PC-9 (cell line): ENCODE data around the gene KLF15. TPM values are rescaled to one million over a fixed set of nuclear protein-coding genes. Genes with fewer than 3 reads are reported as not detected.

ENCODE experiments used
- BruUV-seq: library from RNA; stranded (reverse); fragments of 400-500 nt; replicated peaks from 2 replicates; lab custom pipeline; 2021; lab: Mats Ljungman, UMichigan
- CTCF ChIA-PET: fragments of 300-600 bp; sonication (Branson Sonifier 250); formaldehyde crosslinking; loops from one replicate; lab custom pipeline; 2022; ENCODE audit warnings: antibody characterized with exemption; lab: Charles Lee
- POLR2A ChIA-PET: fragments of 300-600 bp; sonication (Branson Sonifier 250); formaldehyde crosslinking; loops from one replicate; lab custom pipeline; 2022; ENCODE audit warnings: antibody characterized with exemption; ENCODE audit not compliant: unreplicated experiment; lab: Charles Lee
- DNase-seq, 2 experiments: peaks; one replicate each; pipeline versions ENCODE4 v3.0.0 to v3.0.0-alpha.2; 2015 to 2022; ENCODE audit warnings: mixed read lengths in 1 of 2
- H2AFZ ChIP-seq: fragments of 200-600 bp; sonication (generic); 2 replicates; pipeline ENCODE4 v1.8.1; 2017; ENCODE audit warnings: antibody characterized with exemption
- H3F3A ChIP-seq: fragments of 200-600 bp; sonication (generic); 2 replicates; pipeline ENCODE4 v1.8.1; 2017; ENCODE audit warnings: antibody characterized with exemption, mild to moderate bottlenecking, low read depth; ENCODE audit not compliant: insufficient read depth
- H3K27ac ChIP-seq: fragments of 200-600 bp; sonication (generic); 2 replicates; pipeline ENCODE4 v1.6.1; 2016; ENCODE audit warnings: mixed run types
- H3K27me3 ChIP-seq: fragments of 200-600 bp; sonication (generic); 2 replicates; pipeline ENCODE4 v1.6.1; 2016; ENCODE audit warnings: low read depth, mixed run types; ENCODE audit not compliant: insufficient read depth
- H3K36me3 ChIP-seq: fragments of 200-600 bp; sonication (generic); 2 replicates; pipeline ENCODE4 v1.6.1; 2016; ENCODE audit warnings: low read depth, mixed run types
- H3K4me1 ChIP-seq: fragments of 200-600 bp; sonication (generic); replicated peaks from 2 replicates; pipeline ENCODE4 v1.6.1; 2016; ENCODE audit warnings: mixed run types; ENCODE audit not compliant: insufficient read depth
- H3K4me2 ChIP-seq: fragments of 200-600 bp; sonication (generic); 2 replicates; pipeline ENCODE4 v1.6.1; 2017; ENCODE audit warnings: mixed run types
- H3K4me3 ChIP-seq: fragments of 200-600 bp; sonication (generic); 2 replicates; pipeline ENCODE4 v1.6.1; 2016; ENCODE audit warnings: mixed run types
- H3K79me2 ChIP-seq: fragments of 200-600 bp; sonication (generic); 2 replicates; pipeline ENCODE4 v1.6.1; 2017; ENCODE audit warnings: low read depth, mixed run types
- H3K9me2 ChIP-seq: fragments of 200-600 bp; sonication (generic); 2 replicates; pipeline ENCODE4 v1.8.1; 2017; ENCODE audit warnings: mild to moderate bottlenecking; ENCODE audit not compliant: insufficient read depth
- H3K9me3 ChIP-seq: fragments of 200-600 bp; sonication (generic); 2 replicates; pipeline ENCODE4 v1.8.1; 2016; ENCODE audit warnings: low read depth; ENCODE audit not compliant: insufficient read depth
- H4K20me1 ChIP-seq: fragments of 200-600 bp; sonication (generic); 2 replicates; pipeline ENCODE4 v1.8.1; 2017; ENCODE audit not compliant: insufficient read depth
- EZH2 ChIP-seq: fragments of 200-600 bp; sonication (generic); IDR thresholded peaks from 2 replicates; pipeline ENCODE4 v1.8.0; 2017; ENCODE audit warnings: antibody characterized with exemption, low read depth
- intact Hi-C: fragments of 100-400 bp; cut with micrococcal nuclease; formaldehyde crosslinking; loops from one replicate; pipeline ENCODE4 v1.10.0; 2022; ENCODE audit not compliant: unreplicated experiment
- total RNA-seq: library from RNA; stranded (reverse); gene quantifications from 2 replicates; pipeline ENCODE4 v1.2.3, GENCODE V29; 2021
- TF ChIP-seq, protein P1 (sequence below): fragments of 200-600 bp; sonication (generic); conservative IDR thresholded peaks from 2 replicates; pipeline ENCODE4 v1.6.1; 2017; ENCODE audit warnings: mixed run types, antibody characterized with exemption, mild to moderate bottlenecking, moderate library complexity

The KLF15 gene
- total RNA-seq, 1 experiment from 2014 or later = 0.70 TPM

DNA sequence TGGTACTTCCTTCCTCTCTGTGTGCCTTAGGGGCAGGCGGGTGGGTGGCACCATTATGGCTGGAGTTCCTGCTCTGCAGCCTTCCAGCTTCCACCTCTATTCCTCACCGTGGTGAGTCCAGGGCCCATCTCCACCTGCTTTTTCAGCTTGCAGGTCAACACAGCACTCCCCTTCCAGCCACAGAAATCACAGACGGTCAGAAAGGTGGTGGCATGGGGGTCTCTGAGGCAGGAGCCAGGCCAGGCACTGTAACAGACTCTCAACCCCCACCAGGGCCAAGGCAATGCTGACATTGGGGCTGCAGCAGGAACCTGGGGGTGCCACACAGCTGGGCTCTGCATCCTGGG is 16.6 kb downstream of the KLF15 start:
- H3K4me2 ChIP-seq = no peak overlapping the region
- no peaks in the 10 kb centered on the region for H3K9me2 ChIP-seq
- no peaks in the 10 kb centered on the region for H3K4me1 ChIP-seq
- H3K79me2 ChIP-seq = no peaks in the 10 kb centered on the region
- DNase-seq = no peak
- no peaks in the 10 kb centered on the region for H4K20me1 ChIP-seq
- no peak overlapping the region for H2AFZ ChIP-seq
- intact Hi-C loops = no loop called here
- no peak overlapping the region for H3K4me3 ChIP-seq
- no peaks in the 10 kb centered on the region for H3K9me3 ChIP-seq
- TF ChIP-seq, protein P1, sequence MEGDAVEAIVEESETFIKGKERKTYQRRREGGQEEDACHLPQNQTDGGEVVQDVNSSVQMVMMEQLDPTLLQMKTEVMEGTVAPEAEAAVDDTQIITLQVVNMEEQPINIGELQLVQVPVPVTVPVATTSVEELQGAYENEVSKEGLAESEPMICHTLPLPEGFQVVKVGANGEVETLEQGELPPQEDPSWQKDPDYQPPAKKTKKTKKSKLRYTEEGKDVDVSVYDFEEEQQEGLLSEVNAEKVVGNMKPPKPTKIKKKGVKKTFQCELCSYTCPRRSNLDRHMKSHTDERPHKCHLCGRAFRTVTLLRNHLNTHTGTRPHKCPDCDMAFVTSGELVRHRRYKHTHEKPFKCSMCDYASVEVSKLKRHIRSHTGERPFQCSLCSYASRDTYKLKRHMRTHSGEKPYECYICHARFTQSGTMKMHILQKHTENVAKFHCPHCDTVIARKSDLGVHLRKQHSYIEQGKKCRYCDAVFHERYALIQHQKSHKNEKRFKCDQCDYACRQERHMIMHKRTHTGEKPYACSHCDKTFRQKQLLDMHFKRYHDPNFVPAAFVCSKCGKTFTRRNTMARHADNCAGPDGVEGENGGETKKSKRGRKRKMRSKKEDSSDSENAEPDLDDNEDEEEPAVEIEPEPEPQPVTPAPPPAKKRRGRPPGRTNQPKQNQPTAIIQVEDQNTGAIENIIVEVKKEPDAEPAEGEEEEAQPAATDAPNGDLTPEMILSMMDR = no peak
- TF ChIP-seq EZH2 = no peak
- no peaks in the 10 kb centered on the region for H3K36me3 ChIP-seq
- ChIA-PET CTCF (no interaction called here), POLR2A (no interaction called here)
- no TSS peak for BruUV-seq
- H3F3A ChIP-seq = no peaks in the 10 kb centered on the region
- no peak overlapping the region for H3K27ac ChIP-seq
- H3K27me3 ChIP-seq = peaks cover 33% of the 10 kb centered on the region

DNA sequence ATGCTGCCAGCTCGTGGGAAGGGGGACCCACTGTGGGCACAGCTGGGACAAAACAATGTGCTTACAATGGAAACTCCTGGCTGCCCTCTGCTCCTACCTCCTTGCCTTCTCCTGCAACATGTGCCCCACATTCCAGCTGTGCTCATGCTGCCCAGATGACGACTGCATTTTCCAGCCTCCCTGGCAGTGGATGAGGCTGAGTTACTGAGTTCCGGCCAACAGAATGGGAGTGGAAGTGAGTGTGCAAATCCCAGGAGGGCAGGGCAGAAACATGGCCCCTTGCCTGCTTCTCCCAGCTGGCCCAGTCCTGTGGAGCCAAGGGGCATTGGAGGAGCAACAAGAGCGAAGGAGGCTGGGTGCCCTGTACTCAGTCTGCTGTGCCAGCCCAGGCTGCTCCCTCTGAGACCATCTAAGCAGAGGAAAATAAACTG is 17.1 kb downstream of the KLF15 start:
- Histone ChIP-seq H3K4me1 (no peaks in the 10 kb centered on the region), H4K20me1 (no peaks in the 10 kb centered on the region), H3K9me2 (no peaks in the 10 kb centered on the region), H3K4me3 (no peak overlapping the region), H3F3A (no peaks in the 10 kb centered on the region), H3K27me3 (peaks cover 33% of the 10 kb centered on the region), H3K4me2 (no peak overlapping the region), H3K27ac (no peak overlapping the region), H3K36me3 (no peaks in the 10 kb centered on the region), H3K9me3 (no peaks in the 10 kb centered on the region), H2AFZ (no peak overlapping the region), H3K79me2 (no peaks in the 10 kb centered on the region)
- BruUV-seq = no TSS peak
- DNase-seq = no peak
- ChIA-PET POLR2A (no interaction called here), CTCF (no interaction called here)
- intact Hi-C loops = no loop called here
- TF ChIP-seq, protein P1 = no peak
- TF ChIP-seq EZH2 = no peak

DNA sequence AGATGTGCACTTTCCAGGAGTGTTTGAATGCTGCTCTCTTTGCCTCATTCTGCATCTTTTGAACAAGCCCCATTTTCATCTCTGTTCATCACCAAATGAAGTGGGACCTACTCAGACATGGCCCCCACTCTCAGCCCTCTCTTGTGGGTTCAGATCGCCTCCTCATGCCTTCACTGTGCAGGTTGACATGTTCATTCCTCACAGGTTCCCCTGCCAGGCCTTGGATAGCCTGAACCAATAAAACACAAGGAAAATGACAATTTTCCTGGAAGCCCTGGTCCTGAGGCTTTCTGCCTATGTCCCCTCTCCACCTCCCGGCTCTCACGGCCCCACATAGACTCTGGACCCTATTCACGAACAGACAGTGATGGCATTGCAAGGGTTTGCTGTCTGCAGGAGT is 17.7 kb downstream of the KLF15 start:
- H3K27me3 ChIP-seq = peaks cover 33% of the 10 kb centered on the region
- H3K79me2 ChIP-seq = no peaks in the 10 kb centered on the region
- no peaks in the 10 kb centered on the region for H4K20me1 ChIP-seq
- ChIA-PET CTCF (no interaction called here), POLR2A (no interaction called here)
- no peaks in the 10 kb centered on the region for H3K4me1 ChIP-seq
- intact Hi-C loops = no loop called here
- H3K9me3 ChIP-seq = no peaks in the 10 kb centered on the region
- no peaks in the 10 kb centered on the region for H3K36me3 ChIP-seq
- TF ChIP-seq EZH2 = no peak
- DNase-seq = no peak
- no peak overlapping the region for H3K4me3 ChIP-seq
- H3K27ac ChIP-seq = no peak overlapping the region
- no peaks in the 10 kb centered on the region for H3F3A ChIP-seq
- H2AFZ ChIP-seq = no peak overlapping the region
- no TSS peak for BruUV-seq
- no peak overlapping the region for H3K4me2 ChIP-seq
- no peaks in the 10 kb centered on the region for H3K9me2 ChIP-seq

DNA sequence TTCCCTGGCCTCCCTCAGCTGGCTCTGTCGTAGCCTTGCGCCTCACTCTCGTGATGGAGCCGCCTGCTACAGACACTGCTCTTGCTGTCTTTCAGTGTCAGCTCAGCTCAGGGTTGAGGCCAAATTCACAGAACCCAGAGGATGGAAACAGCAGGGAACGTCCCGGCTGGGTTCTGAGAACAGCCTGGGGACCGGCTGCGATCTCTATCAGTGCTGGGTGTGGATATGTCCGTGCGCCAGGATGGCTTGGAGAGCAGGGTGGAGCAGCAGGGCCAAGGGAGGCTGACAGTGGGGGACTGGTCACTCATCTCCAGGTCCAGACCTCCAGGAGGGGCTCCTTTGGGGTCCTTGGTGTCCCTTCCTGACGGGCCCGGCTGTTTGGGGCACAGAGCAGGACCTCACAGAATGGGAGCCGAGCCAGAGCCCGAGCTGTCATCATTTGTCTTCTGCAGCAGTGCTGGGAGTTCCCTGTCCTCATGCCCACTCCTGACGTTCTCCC is 18.4 kb downstream of the KLF15 start:
- Histone ChIP-seq H3K79me2 (no peaks in the 10 kb centered on the region), H3K9me2 (no peaks in the 10 kb centered on the region), H3K4me1 (no peaks in the 10 kb centered on the region), H3K36me3 (no peaks in the 10 kb centered on the region), H3K27ac (no peak overlapping the region), H2AFZ (no peak overlapping the region), H3K9me3 (no peaks in the 10 kb centered on the region), H3K4me3 (no peak overlapping the region), H3K27me3 (peaks cover 33% of the 10 kb centered on the region), H3F3A (no peaks in the 10 kb centered on the region), H4K20me1 (no peaks in the 10 kb centered on the region), H3K4me2 (no peak overlapping the region)
- POLR2A ChIA-PET = no interaction called here
- DNase-seq = no peak
- TF ChIP-seq, protein P1 = no peak
- no peak for TF ChIP-seq EZH2
- no TSS peak for BruUV-seq
- intact Hi-C loops = no loop called here
- CTCF ChIA-PET = no interaction called here
